Hepatocyte (in vitro differentiated cells): Measurements from ENCODE around the gene SNX20.

Experiments
- EZH2 ChIP-seq: fragments of 200-600 bp; sonication (generic); IDR thresholded peaks from 2 replicates; pipeline ENCODE4 v1.6.1; 2016; ENCODE audit warnings: antibody characterized with exemption, mild to moderate bottlenecking, borderline replicate concordance
- EZH2phosphoT487 ChIP-seq: fragments of 200-600 bp; sonication (generic); IDR thresholded peaks from one replicate; pipeline ENCODE4 v1.6.1; 2018; ENCODE audit warnings: antibody characterized with exemption, mild to moderate bottlenecking, low read depth, moderate library complexity; ENCODE audit not compliant: unreplicated experiment, severe bottlenecking
- TF ChIP-seq, protein P1 (sequence below): fragments of 200-600 bp; sonication (generic); IDR thresholded peaks from 2 replicates; pipeline ENCODE4 v1.5.1; 2016; ENCODE audit warnings: antibody characterized with exemption, mild to moderate bottlenecking; ENCODE audit not compliant: poor library complexity

DNA sequence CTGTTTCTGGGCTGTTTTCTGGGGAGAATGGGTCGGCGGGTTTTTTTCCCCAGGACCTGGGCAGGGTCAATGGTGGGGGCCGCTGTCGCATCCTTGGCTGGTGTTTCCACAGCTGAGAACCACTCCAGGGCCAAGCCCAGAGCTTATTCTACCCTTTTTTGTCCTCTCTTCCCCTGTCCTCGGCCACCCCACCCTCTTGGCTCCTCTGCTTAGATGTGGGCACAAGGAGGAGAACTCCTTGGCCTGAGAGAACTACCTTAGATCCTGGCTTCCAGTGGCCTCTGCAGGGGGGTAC lies 16.3 kb upstream of the SNX20 start:
- TF ChIP-seq, protein P1, sequence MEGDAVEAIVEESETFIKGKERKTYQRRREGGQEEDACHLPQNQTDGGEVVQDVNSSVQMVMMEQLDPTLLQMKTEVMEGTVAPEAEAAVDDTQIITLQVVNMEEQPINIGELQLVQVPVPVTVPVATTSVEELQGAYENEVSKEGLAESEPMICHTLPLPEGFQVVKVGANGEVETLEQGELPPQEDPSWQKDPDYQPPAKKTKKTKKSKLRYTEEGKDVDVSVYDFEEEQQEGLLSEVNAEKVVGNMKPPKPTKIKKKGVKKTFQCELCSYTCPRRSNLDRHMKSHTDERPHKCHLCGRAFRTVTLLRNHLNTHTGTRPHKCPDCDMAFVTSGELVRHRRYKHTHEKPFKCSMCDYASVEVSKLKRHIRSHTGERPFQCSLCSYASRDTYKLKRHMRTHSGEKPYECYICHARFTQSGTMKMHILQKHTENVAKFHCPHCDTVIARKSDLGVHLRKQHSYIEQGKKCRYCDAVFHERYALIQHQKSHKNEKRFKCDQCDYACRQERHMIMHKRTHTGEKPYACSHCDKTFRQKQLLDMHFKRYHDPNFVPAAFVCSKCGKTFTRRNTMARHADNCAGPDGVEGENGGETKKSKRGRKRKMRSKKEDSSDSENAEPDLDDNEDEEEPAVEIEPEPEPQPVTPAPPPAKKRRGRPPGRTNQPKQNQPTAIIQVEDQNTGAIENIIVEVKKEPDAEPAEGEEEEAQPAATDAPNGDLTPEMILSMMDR: no peak
- no peak for TF ChIP-seq EZH2phosphoT487
- no peak for TF ChIP-seq EZH2
